KG1 (cell line): ENCODE results near the gene ALDH4A1.
"Not testable (repeated sequence)": the region's sequence is repeated elsewhere in the genome, so short reads cannot be mapped to it uniquely, and the experiment has no call there.

Source experiments
- DNase-seq: peaks from one replicate; lab custom pipeline; 2025; lab: John Stamatoyannopoulos, UW

The ALDH4A1 gene

DNA sequence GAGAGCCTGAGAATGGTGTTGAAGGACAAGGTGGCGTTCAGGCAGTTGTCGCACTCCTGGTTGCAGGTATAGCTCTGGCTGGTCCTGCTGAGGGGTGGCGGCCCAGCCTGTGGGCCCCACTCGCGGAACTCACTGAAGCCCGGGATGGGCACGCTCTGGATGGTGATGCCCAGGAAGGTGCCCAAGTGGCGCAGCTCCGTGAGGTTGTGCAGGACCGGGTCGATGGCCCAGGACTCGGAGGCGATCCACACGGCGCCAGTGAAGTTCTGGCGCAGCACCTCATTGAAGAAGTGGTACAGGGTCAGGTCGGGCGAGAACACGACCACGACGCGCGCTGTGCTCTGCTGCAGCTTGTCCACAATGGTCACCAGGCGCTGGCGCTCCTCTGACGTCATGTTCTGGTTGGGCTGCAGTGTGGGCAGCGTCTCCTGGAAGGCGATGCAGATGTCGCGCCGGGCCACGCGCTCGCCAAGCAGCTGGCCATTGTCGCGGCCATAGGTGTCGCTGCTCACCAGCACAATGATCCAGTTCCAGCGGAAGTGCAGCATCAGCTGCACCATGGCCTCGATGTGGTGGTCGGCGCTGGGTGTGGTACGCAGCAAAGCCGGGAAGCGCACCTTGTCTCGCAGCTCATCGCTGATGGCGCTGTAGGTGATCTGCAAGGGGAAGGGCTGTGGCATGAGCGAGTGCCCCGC, 47.9 kb downstream of the ALDH4A1 start:
- no peak for DNase-seq

DNA sequence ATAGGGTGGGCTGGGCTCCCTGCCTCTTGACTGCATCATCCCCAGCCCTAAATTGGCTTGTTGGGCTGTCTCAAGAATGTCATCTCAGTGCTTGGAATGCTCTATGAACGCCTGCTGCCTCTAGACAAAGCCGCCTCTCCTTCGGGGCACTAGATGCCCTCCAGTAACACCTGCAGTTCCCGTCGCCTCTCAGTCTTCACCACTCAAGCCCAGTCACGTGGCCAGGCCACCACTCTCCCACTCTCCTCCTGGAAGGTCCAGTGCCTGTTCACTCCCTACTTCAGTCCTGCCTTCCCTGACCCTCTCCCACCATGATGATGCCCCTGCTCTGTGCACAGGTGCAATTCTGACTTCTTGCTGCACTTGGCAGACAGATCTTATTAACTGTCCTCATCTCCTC, 49.9 kb downstream of the ALDH4A1 start:
- DNase-seq: no peak

- DNase-seq: no peak
Measured at GRCh38 chr1:18849261-18849711, 53.1 kb downstream of the ALDH4A1 start.

- DNase-seq: not testable (repeated sequence)
Measured at GRCh38 chr1:18847723-18848122, 54.6 kb downstream of the ALDH4A1 start.

DNA sequence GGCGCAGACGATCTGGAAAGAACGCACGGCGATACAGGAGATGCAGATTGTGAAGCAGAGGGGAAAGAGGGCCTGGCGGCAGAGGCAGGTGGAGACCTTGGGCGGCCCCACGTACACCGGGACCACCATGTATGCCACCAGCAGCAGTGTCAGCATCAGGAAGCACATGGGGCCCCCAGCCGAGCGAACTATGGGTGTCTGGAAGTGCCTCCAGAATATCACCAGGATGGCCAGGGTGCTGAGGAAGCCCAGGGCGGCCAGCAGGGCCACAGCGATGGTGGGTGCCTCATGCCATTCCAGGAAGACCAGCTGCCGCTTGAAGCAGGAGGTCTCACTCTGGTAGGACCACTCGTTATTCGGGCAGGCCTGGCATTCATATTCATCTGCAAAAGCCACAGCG, 62.2 kb downstream of the ALDH4A1 start:
- no peak for DNase-seq

- DNase-seq: no peak
Measured at GRCh38 chr1:18836654-18837053, 65.7 kb downstream of the ALDH4A1 start.

GRCh38 chr1:18832319-18832718, 70.0 kb downstream of the ALDH4A1 start:
- not testable (repeated sequence) for DNase-seq

DNA sequence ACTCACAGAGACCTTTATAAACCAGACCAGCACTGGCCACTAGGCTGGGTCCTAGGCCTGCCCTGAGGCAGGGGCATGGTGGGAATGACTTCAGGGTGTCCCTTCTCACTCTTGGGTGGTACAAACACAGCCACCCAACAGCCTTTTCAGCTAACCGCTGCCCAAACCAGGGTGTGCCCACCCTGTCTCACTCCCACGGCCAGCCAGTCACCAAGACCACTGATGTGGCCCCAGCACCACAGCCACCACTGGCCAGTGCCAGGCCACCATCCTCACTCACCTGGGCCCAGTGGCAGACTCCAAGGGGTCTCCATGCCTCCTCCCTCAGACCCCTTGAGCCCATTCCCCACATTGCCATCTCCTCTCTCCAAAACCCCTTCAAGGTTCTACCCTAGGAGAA, 70.7 kb downstream of the ALDH4A1 start:
- no peak for DNase-seq

DNA sequence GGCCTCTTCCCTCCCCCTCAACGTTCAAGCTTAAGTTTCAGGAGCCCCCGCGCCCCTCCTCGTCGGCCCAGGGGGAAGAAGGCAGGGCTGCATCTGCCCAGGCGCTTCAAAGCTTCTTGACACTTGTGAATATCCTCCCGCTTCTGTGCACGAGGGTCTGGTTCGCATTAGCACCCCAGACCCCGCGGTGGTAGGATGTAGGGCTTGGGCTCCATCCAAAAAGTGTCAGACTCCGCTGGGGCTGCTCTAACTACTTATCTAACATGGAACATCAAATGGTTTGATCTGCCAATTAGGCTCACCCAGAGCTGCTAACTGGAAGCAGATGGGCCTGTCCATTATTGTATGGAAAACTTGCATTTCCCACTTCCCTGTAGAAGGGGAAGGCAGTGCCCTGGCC, 71.8 kb downstream of the ALDH4A1 start:
- no peak for DNase-seq

- no peak for DNase-seq
Measured at GRCh38 chr1:18829671-18830070, 72.7 kb downstream of the ALDH4A1 start.

DNA sequence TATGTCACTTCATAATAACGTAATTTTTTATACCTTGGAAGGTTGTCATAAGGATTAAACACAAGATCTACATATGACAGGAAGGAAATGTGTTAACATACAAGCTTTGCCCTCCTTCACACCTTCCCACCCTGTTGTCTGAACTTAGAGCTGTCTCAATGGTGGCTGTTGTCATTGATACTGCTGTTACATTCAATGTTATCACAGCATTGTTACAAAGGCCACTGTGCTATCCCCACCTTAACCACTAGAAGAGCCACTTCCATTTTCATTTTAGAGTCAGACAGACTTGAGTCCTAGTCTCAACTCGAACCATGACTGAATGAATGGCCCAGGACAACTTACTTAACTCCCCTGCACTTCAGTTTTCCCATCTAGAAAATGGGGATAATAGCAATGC, 74.1 kb downstream of the ALDH4A1 start:
- DNase-seq: no peak

GRCh38 chr1:18823438-18823837, 78.9 kb downstream of the ALDH4A1 start:
- no peak for DNase-seq
